ENCODE results near the gene SEPHS2.
A peak's percentile ranks its signal among the peaks of the same experiment; 100 is the strongest.

SEPHS2 gene

DNA sequence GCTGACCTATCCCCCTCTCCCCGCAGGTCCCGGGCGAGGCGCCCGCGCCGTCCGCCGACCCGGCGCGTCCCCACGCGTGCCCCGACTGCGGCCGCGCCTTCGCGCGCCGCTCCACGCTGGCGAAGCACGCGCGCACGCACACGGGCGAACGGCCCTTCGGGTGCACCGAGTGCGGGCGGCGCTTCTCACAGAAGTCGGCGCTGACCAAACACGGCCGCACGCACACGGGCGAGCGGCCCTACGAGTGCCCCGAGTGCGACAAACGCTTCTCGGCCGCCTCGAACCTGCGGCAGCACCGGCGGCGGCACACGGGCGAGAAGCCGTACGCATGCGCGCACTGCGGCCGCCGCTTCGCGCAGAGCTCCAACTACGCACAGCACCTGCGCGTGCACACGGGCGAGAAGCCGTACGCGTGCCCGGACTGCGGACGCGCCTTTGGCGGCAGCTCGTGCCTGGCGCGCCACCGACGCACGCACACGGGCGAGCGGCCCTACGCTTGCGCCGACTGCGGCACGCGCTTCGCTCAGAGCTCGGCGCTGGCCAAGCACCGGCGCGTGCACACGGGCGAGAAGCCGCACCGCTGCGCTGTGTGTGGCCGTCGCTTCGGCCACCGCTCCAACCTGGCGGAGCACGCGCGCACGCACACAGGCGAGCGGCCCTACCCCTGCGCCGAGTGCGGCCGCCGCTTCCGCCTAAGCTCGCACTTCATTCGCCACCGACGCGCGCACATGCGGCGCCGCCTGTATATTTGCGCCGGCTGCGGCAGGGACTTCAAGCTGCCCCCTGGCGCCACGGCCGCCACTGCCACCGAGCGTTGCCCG is 27.9 kb downstream of the SEPHS2 start:
- Mint-ChIP-seq H3K27me3 (ENCODE audit: low read depth, poor library complexity) (peaks cover 6% of the 10 kb centered on the region), H3K4me3 (peak overlapping the region; percentile 63), H3K4me1 (peaks cover 6% of the 10 kb centered on the region), H3K36me3 (ENCODE audit: low read depth) (peaks cover 49% of the 10 kb centered on the region), H3K9me3 (no peaks in the 10 kb centered on the region), H3K27ac (no peak overlapping the region)
- TF ChIP-seq, protein P1, sequence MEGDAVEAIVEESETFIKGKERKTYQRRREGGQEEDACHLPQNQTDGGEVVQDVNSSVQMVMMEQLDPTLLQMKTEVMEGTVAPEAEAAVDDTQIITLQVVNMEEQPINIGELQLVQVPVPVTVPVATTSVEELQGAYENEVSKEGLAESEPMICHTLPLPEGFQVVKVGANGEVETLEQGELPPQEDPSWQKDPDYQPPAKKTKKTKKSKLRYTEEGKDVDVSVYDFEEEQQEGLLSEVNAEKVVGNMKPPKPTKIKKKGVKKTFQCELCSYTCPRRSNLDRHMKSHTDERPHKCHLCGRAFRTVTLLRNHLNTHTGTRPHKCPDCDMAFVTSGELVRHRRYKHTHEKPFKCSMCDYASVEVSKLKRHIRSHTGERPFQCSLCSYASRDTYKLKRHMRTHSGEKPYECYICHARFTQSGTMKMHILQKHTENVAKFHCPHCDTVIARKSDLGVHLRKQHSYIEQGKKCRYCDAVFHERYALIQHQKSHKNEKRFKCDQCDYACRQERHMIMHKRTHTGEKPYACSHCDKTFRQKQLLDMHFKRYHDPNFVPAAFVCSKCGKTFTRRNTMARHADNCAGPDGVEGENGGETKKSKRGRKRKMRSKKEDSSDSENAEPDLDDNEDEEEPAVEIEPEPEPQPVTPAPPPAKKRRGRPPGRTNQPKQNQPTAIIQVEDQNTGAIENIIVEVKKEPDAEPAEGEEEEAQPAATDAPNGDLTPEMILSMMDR (IDR thresholded peaks at IDR 0.05): no peak
- peak; percentile 86 for DNase-seq

DNA sequence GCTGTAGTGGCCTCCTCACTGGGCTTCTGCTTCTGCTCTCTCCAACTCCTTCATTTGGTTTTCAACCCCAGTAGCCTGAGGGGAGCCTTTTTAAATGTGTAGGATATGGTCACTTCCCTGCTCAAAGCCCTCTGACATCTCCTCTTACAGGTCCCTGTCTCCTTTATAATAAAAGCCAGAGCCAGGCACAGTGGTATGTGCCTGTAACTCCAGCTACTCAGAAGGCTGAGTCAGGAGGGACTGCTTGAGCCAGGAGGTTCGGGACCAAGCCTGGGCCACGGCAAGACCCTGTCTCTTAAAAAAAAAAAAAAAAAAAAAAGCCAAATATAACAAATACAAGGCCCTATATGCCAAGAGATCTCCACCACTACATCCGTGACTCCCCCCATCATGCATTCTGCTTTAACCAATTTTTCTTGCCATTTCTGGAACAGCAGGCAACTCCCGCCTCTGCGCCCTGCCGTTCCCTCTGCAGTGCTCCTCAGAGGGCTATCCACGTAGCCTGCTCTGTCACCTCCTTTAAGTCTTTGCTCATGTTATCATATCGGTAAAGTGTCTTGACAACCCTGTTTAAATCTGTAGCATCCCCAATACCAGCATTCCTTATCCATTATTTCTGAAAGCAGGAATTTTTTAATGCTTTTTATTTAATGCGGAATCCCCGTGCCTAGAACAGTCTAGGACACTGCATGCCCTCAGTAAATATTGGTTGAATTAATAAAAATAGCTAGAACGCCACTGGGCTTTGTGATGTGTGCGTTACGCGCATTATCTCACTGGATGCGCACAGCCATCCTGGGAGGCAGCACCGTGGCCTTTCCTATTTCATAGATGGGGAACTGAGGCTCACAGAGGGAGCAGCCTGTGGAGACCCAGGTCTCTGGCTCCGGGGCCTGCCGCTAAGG is 28.8 kb downstream of the SEPHS2 start:
- Mint-ChIP-seq H3K9me3 (no peaks in the 10 kb centered on the region), H3K27me3 (ENCODE audit: low read depth, poor library complexity) (peaks cover 6% of the 10 kb centered on the region), H3K4me3 (peak overlapping the region; percentile 5), H3K4me1 (peaks cover 11% of the 10 kb centered on the region), H3K27ac (no peak overlapping the region), H3K36me3 (ENCODE audit: low read depth) (peaks cover 50% of the 10 kb centered on the region)
- TF ChIP-seq, protein P1 (IDR thresholded peaks at IDR 0.05): no peak
- DNase-seq: no peak

DNA sequence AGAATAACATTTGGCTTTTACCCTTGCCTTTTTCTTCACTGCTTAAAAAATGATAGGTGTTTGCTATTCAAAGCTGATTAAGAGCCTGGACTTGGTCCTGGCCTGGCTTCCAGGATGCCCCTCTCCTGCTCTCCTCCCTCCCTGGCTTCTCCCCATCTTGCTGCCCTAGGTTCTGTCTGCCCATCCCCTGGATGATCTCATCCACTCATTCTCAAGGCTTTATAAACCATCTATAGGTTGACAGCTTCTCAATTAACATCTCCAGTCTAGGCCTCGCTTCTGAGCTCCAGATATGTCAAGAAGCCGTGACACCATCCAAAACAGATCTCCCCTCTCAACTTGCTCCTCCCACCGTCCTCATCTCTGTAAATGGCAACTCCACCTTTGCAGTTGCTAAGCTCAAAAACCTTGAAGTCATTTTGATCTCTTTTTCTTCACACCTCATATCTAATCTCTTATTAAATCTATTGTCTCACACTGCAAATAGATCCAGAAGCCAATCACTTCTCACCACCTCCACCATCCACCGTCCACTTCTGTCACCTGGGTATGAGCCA is 29.5 kb downstream of the SEPHS2 start:
- Mint-ChIP-seq H3K36me3 (ENCODE audit: low read depth) (peaks cover 50% of the 10 kb centered on the region), H3K4me1 (peaks cover 12% of the 10 kb centered on the region), H3K27me3 (ENCODE audit: low read depth, poor library complexity) (peaks cover 6% of the 10 kb centered on the region), H3K9me3 (no peaks in the 10 kb centered on the region), H3K4me3 (no peak overlapping the region), H3K27ac (no peak overlapping the region)
- DNase-seq: no peak
- TF ChIP-seq, protein P1 (IDR thresholded peaks at IDR 0.05): no peak

DNA sequence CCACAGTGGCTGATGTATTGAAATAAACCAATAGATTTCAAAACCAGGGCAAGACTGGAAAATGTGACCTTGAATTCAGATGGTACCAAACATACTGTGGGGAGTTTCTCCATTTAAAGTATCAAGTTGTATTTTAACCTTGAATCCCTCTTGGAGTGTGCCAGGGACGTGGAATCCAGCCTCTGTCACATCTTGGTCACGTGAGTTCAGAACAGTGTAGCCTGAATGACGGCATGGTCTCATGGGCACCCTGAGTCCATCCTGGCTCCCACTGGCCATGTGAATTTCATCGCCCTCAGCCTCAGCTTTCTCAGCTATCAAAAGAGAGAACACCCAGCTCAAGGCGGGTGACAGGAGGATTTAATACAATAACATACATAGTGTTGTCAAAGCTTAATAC is 31.5 kb downstream of the SEPHS2 start:
- TF ChIP-seq, protein P1 (IDR thresholded peaks at IDR 0.05): no peak
- no peak overlapping the region for H3K4me3 Mint-ChIP-seq
- no peak overlapping the region for H3K27ac Mint-ChIP-seq
- H3K4me1 Mint-ChIP-seq: peaks cover 24% of the 10 kb centered on the region
- DNase-seq: no peak
- peaks cover 44% of the 10 kb centered on the region for H3K36me3 Mint-ChIP-seq (ENCODE audit: low read depth)
- H3K9me3 Mint-ChIP-seq: no peaks in the 10 kb centered on the region
- H3K27me3 Mint-ChIP-seq (ENCODE audit: low read depth, poor library complexity): peaks cover 6% of the 10 kb centered on the region

DNA sequence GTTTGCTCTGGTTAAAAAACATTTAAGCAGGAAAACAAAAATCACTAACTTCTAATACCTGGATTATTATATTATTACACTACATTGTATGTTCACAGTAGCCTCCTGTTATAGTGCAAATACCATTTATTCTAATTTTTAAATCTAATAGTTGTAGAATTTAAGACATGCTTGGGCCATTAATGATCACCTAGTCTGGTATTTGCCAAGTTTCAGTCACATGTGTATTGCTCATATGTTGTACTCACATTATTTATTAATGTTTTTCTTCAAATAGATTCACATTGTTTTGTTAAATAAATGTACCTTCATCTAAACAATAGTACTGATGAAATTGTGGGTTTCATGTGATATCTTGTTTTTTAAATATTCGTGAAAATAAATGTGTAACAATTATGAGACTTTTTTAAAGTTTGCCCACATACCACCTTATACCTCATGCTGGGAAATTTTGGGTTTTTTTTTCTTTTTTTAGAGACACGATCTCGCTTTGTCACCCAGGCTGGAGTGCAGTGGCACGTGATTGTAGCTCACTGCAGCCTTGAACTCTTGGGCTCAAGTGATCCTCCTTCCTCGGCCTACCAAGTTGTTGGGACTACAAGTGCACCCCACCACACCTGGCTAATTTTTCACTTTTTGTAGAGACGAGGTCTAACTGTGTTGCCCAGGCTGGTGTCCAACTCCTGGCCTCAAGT is 32.4 kb downstream of the SEPHS2 start:
- no peak overlapping the region for H3K4me3 Mint-ChIP-seq
- H3K36me3 Mint-ChIP-seq (ENCODE audit: low read depth): peaks cover 44% of the 10 kb centered on the region
- H3K4me1 Mint-ChIP-seq: peaks cover 30% of the 10 kb centered on the region
- peaks cover 6% of the 10 kb centered on the region for H3K27me3 Mint-ChIP-seq (ENCODE audit: low read depth, poor library complexity)
- no peak for DNase-seq
- H3K27ac Mint-ChIP-seq: no peak overlapping the region
- H3K9me3 Mint-ChIP-seq: no peaks in the 10 kb centered on the region
- TF ChIP-seq, protein P1 (IDR thresholded peaks at IDR 0.05): no peak

Data from nephron progenitor cell (in vitro differentiated cells).